Colonic mucosa (tissue), 4 donors: ENCODE results near the gene KYAT1. TPM values are rescaled to one million over a fixed set of nuclear protein-coding genes. Genes with fewer than 3 reads are reported as not detected.
"Not testable (repeated sequence)": the region's sequence is repeated elsewhere in the genome, so short reads cannot be mapped to it uniquely, and the experiment has no call there.

Source experiments
- DNase-seq: peaks from one replicate; pipeline ENCODE4 v3.0.0-alpha.2; 2020
- H3K27ac ChIP-seq: fragments of 200-600 bp; one replicate; pipeline ENCODE4 v1.8.0; 2021
- H3K27me3 ChIP-seq: fragments of 200-600 bp; one replicate; pipeline ENCODE4 v1.8.0; 2021
- H3K36me3 ChIP-seq: fragments of 200-600 bp; one replicate; pipeline ENCODE4 v1.8.0; 2021
- H3K4me1 ChIP-seq: fragments of 200-600 bp; one replicate; pipeline ENCODE4 v1.8.0; 2021; ENCODE audit warnings: mild to moderate bottlenecking
- H3K4me3 ChIP-seq: fragments of 200-600 bp; one replicate; pipeline ENCODE4 v1.8.0; 2021
- H3K9ac ChIP-seq, 2 donors: one replicate each; pipeline ENCODE4 v1.7.0; 2013; ENCODE audit warnings: control low read depth in 2 of 2, low read depth in 2 of 2, low read length in 2 of 2
- H3K9me3 ChIP-seq: fragments of 200-600 bp; one replicate; pipeline ENCODE4 v1.8.0; 2021
- CTCF ChIP-seq: fragments of 200-600 bp; IDR thresholded peaks from one replicate; pipeline ENCODE4 v1.8.0; 2022; ENCODE audit warnings: antibody characterized with exemption, mild to moderate bottlenecking
- intact Hi-C: fragments of 100-400 bp; cut with DNase I; formaldehyde crosslinking; loops from one replicate; pipeline ENCODE4 v1.14.1; 2022
- total RNA-seq, 2 donors: library from RNA; stranded (reverse); fragmentation: NEBNext Ultra II Directional in 1 of 2; extraction: Animal tissue kit (Norgen Biotek cat#: 25700) in 1 of 2; gene quantifications; one replicate each; pipeline ENCODE4 v1.2.1, GENCODE V29; 2021
- donor health status: healthy.
- donor health status: DM: no; HTN: no; CAD: no.
- donor health status: DM: no; HTN: no; CAD: no.

Gene KYAT1
- total RNA-seq, 2 donors from 2014 or later, result 2.0 to 5.1 TPM

- no peaks in the 10 kb centered on the region for H3K9me3 ChIP-seq
- H3K4me3 ChIP-seq, result no peak overlapping the region
- no peak overlapping the region for H3K27ac ChIP-seq
- intact Hi-C loops, result loop anchor here (2.0 kb wide), 1 partner anchor 66 kb away; no protein-coding TSS in a partner anchor
- peak; percentile 43 for DNase-seq
- no peak overlapping the region for H3K9ac ChIP-seq
- no peaks in the 10 kb centered on the region for H3K36me3 ChIP-seq
- H3K27me3 ChIP-seq, result no peaks in the 10 kb centered on the region
- no peak for TF ChIP-seq CTCF
- H3K4me1 ChIP-seq, result no peaks in the 10 kb centered on the region
Measured at GRCh38 chr9:128862401-128862851, 19.3 kb downstream of the KYAT1 start.

- no peaks in the 10 kb centered on the region for H3K36me3 ChIP-seq
- H3K9ac ChIP-seq, result no peak overlapping the region
- H3K27me3 ChIP-seq, result no peaks in the 10 kb centered on the region
- H3K9me3 ChIP-seq, result no peaks in the 10 kb centered on the region
- DNase-seq, result no peak
- H3K27ac ChIP-seq, result no peak overlapping the region
- intact Hi-C loops, result no loop called here
- no peaks in the 10 kb centered on the region for H3K4me1 ChIP-seq
- H3K4me3 ChIP-seq, result no peak overlapping the region
- no peak for TF ChIP-seq CTCF
Measured at GRCh38 chr9:128861501-128861900, 20.2 kb downstream of the KYAT1 start.

- Histone ChIP-seq H3K36me3 (no peaks in the 10 kb centered on the region), H3K27me3 (no peaks in the 10 kb centered on the region), H3K4me3 (no peak overlapping the region), H3K4me1 (no peaks in the 10 kb centered on the region), H3K9ac (no peak overlapping the region), H3K27ac (no peak overlapping the region), H3K9me3 (no peaks in the 10 kb centered on the region)
- DNase-seq, result no peak
- intact Hi-C loops, result no loop called here
- no peak for TF ChIP-seq CTCF
Measured at GRCh38 chr9:128860937-128861336, 20.8 kb downstream of the KYAT1 start.

GRCh38 chr9:128858476-128858875, 23.3 kb downstream of the KYAT1 start:
- H3K4me1 ChIP-seq, H3K9me3 ChIP-seq, H3K27ac ChIP-seq, DNase-seq, H3K27me3 ChIP-seq, H3K9ac ChIP-seq, H3K36me3 ChIP-seq, intact Hi-C loops, H3K4me3 ChIP-seq: not testable (repeated sequence)

GRCh38 chr9:128854454-128854853, 27.3 kb downstream of the KYAT1 start:
- H3K4me3 ChIP-seq, intact Hi-C loops, H3K36me3 ChIP-seq, DNase-seq, H3K27me3 ChIP-seq, H3K9ac ChIP-seq, H3K9me3 ChIP-seq, H3K4me1 ChIP-seq, H3K27ac ChIP-seq: not testable (repeated sequence)

GRCh38 chr9:128852646-128853045, 29.1 kb downstream of the KYAT1 start:
- H3K27ac ChIP-seq, H3K4me3 ChIP-seq, intact Hi-C loops, H3K36me3 ChIP-seq, H3K9me3 ChIP-seq, H3K27me3 ChIP-seq, H3K4me1 ChIP-seq, H3K9ac ChIP-seq, DNase-seq: not testable (repeated sequence)

- DNase-seq, result peak; percentile 26
- H3K4me3 ChIP-seq, intact Hi-C loops, H3K4me1 ChIP-seq, H3K9me3 ChIP-seq, H3K27me3 ChIP-seq, H3K9ac ChIP-seq, H3K27ac ChIP-seq, H3K36me3 ChIP-seq: not testable (repeated sequence)
- TF ChIP-seq CTCF, result peak; percentile 46
Measured at GRCh38 chr9:128851779-128852600, 29.8 kb downstream of the KYAT1 start.

GRCh38 chr9:128851024-128851423, 30.7 kb downstream of the KYAT1 start:
- H3K9me3 ChIP-seq, H3K4me3 ChIP-seq, H3K4me1 ChIP-seq, H3K27me3 ChIP-seq, H3K36me3 ChIP-seq, H3K9ac ChIP-seq, DNase-seq, H3K27ac ChIP-seq, intact Hi-C loops: not testable (repeated sequence)
